Bronchial epithelial cell (primary cell): ENCODE measurements around the gene MAMDC4. TPM values are rescaled to one million over a fixed set of nuclear protein-coding genes. Genes with fewer than 3 reads are reported as not detected.

Experiments used
- DNase-seq: peaks from one replicate; pipeline ENCODE4 v3.0.0-alpha.2; 2010; ENCODE audit warnings: low read depth
- FAIRE-seq: peaks from 2 replicates; lab custom pipeline; 2011; peaks lifted over from hg19 to GRCh38; lab: Jason Lieb, UNC
- H3K27me3 ChIP-seq: 2 replicates; pipeline ENCODE4 v1.5.1; 2011; ENCODE audit warnings: low read length; ENCODE audit not compliant: control insufficient read depth, insufficient read depth
- H3K36me3 ChIP-seq: 2 replicates; pipeline ENCODE4 v1.5.1; 2011; ENCODE audit warnings: low read length; ENCODE audit not compliant: control insufficient read depth, insufficient read depth
- H3K4me3 ChIP-seq: 2 replicates; pipeline ENCODE4 v1.5.1; 2011; ENCODE audit warnings: mild to moderate bottlenecking, low read depth, low read length, control low read depth
- CTCF ChIP-seq: IDR thresholded peaks from 2 replicates; pipeline ENCODE4 v1.5.1; 2011; ENCODE audit warnings: mild to moderate bottlenecking, moderate library complexity, low read length, control low read depth, inconsistent platforms; ENCODE audit not compliant: insufficient read depth, severe bottlenecking
- total RNA-seq: library from RNA; depleted of rRNA; stranded (reverse); fragments of >200 nt; gene quantifications from 2 replicates; pipeline ENCODE4 v1.2.1, GENCODE V29; 2014

Gene MAMDC4
- total RNA-seq, 1 donor from 2014 or later = 1.1 TPM

DNA sequence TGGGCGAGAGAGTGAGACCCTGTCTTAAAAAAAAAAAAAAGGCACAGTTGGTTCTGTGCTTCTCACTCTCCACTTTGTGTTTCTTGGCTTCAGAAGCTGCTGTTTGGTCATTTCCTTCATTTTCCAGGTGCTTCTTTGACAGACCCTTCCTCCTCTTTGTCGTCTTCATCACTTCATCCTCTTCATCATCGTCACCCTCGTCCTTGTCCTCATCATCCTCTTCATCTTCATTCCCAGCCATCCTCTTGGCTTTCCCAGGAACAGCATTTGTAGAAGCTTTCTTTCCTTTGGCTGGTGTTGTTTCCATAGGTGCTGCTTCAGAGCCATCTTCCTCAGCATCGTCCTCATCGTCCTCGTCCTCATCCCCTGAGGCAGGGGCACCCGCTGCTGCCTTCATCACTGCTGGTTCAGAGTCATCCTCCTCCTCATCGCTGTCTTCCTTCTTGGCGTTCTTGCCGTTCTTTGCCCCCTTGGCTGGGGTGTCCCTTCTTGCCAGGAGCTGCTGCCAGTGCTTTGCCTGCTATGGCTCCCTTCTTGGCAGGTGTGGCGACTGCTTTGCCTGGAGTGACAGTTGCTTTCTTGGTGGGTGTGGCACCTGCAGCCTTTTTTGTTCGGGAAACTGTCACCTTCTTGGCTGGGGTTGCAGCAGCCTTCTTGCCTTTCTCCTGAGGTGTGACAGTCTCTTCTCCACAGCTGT, 37.3 kb upstream of the MAMDC4 start:
- Histone ChIP-seq H3K27me3 (no peaks in the 10 kb centered on the region), H3K36me3 (no peaks in the 10 kb centered on the region), H3K4me3 (no peak overlapping the region)
- DNase-seq = no peak
- FAIRE-seq = no peak
- no peak for TF ChIP-seq CTCF

GRCh38 chr9:136815422-136815782, 36.7 kb upstream of the MAMDC4 start:
- Histone ChIP-seq H3K36me3 (no peaks in the 10 kb centered on the region), H3K4me3 (no peak overlapping the region), H3K27me3 (no peaks in the 10 kb centered on the region)
- FAIRE-seq (no peak), DNase-seq (no peak)
- no peak for TF ChIP-seq CTCF

DNA sequence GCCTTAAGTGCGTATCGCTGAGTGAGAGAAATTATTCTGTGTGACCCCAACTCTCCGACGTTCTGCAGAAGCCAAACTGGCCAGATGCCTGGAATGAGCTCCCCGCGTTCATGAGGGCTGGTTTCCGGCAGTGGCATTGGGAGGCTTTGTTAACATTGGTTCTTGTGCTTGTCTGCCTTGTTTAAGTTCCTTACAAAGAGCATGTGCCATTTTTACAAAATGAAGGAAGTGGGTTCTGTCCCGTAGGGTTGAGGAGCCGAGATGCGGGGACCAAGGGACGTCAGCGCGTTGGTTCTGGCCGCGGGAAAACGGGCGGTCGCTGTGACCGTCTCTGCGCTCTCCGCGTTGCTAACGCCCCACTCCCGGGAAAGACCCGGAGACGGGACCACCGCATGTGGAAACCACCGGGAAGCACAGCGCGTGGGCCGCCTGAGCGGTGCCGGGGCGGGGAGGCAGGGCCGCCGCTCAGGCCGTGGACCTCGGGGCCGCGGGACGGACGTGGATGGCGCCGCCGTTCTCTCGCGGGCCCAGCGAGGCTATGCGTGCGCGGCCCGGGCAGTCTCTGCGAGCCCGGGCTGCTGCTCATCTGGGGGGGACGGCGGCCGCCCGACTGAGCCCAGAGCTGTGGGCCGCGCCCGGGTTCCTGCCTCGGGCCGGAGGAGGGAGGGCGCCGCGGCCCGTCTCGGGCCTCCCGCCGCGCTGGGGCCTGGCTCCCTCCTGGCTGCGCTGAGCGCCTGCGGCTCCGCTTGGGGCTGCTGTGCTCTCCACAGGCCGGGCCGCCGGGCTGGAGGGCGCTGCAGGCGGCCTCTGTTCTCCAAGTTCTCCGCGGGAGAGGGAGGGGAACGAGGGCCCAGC, 30.9 kb upstream of the MAMDC4 start:
- no peak for TF ChIP-seq CTCF
- DNase-seq (no peak), FAIRE-seq (peak; percentile 18)
- H3K36me3 ChIP-seq = peaks cover 6% of the 10 kb centered on the region
- no peak overlapping the region for H3K4me3 ChIP-seq
- no peaks in the 10 kb centered on the region for H3K27me3 ChIP-seq

DNA sequence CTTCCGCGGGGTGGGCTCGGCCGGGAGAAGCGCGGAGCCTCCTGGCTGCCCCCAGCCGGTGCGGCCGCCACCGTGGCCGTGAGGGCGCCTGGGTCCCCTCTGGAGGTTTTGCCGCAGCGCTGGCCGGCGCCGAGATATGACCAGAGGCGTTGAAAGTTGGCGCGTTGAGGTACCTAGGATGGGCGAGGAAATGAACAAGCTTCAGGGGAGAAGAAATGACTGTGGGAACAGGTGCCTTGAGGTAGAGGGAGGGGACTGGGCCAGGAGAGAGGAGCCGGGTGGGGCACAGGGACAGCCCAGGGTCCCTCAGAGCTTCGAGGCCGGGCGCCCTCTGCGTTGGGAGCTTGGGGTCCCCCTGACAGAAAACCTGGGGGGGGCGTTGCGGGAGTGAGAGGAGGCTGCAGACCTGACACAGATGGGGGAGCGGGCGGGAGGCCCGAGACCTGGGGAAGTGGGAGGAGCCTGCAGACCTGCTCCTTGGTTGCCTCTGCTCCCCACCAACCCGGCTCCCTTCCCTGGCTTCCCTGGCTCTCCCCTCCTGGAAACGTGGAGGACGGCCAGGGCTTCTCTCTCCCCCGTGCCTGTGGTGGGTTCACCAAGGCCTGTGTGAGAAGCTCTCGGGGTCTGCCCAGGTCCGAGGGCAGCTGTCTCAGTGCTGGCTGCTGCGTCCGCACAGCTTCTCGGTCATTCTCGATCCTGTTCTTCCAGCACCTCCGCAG, 30.2 kb upstream of the MAMDC4 start:
- DNase-seq (no peak), FAIRE-seq (no peak)
- peaks cover 11% of the 10 kb centered on the region for H3K36me3 ChIP-seq
- no peaks in the 10 kb centered on the region for H3K27me3 ChIP-seq
- TF ChIP-seq CTCF = no peak
- no peak overlapping the region for H3K4me3 ChIP-seq

GRCh38 chr9:136823136-136824046, 28.8 kb upstream of the MAMDC4 start:
- no peak for FAIRE-seq
- H3K36me3 ChIP-seq = peaks cover 17% of the 10 kb centered on the region

More at GRCh38 chr9:136823136-136824046, 28.8 kb upstream of the MAMDC4 start:
- H3K4me3 ChIP-seq = no peak overlapping the region
- H3K27me3 ChIP-seq = no peaks in the 10 kb centered on the region
- no peak for TF ChIP-seq CTCF
- no peak for DNase-seq
